Stimulated activated CD8-positive, alpha-beta memory T cell treated with anti-CD3 and anti-CD28 coated beads, Interleukin-15, amount 100 ng/mL, for 4 hours (primary cell): ENCODE results near the gene UBE2S.

Source experiments
- DNase-seq, 2 donors: peaks; one replicate each; pipeline ENCODE4 v3.0.0-alpha.2; 2020; ENCODE audit warnings: low read depth in 2 of 2

Gene UBE2S

GRCh38 chr19:55384131-55384919 lies 23.3 kb downstream of the UBE2S start, which contains the start of gene TMEM238:
Gene TMEM238 (minus strand): TSS chr19:55384292. CDS start chr19:55384259, 33 bp downstream.
- DNase-seq, result no peak

- no peak for DNase-seq
These were observed 24.1 kb downstream of the UBE2S start for GRCh38 chr19:55383279-55384130.

- DNase-seq, result no peak
These were observed 25.0 kb downstream of the UBE2S start for GRCh38 chr19:55382522-55383054.

GRCh38 chr19:55382013-55382412 lies 25.6 kb downstream of the UBE2S start:
- no peak for DNase-seq

- DNase-seq, result no peak
These were observed 28.4 kb downstream of the UBE2S start for GRCh38 chr19:55379174-55379573.

- DNase-seq, result no peak
These were observed 30.0 kb downstream of the UBE2S start for GRCh38 chr19:55377356-55378131.

GRCh38 chr19:55376241-55376933 lies 31.2 kb downstream of the UBE2S start, which contains the start of gene TMEM190:
Gene TMEM190 (plus strand): TSS chr19:55376826. CDS start chr19:55376854, 28 bp downstream.
- no peak for DNase-seq

GRCh38 chr19:55373993-55374757 lies 33.4 kb downstream of the UBE2S start:
- DNase-seq, result no peak

GRCh38 chr19:55373306-55373992 lies 34.1 kb downstream of the UBE2S start:
- DNase-seq, result no peak

GRCh38 chr19:55372316-55373081 lies 35.1 kb downstream of the UBE2S start:
- DNase-seq, result no peak

GRCh38 chr19:55370305-55370988 lies 37.1 kb downstream of the UBE2S start, which contains the start of gene IL11:
Gene IL11 (minus strand): TSS chr19:55370463. CDS start chr19:55370310, 153 bp downstream.
- DNase-seq, result no peak

- no peak for DNase-seq
These were observed 37.8 kb downstream of the UBE2S start for GRCh38 chr19:55369653-55370304.

- no peak for DNase-seq
These were observed 38.7 kb downstream of the UBE2S start for GRCh38 chr19:55368701-55369563.

GRCh38 chr19:55368106-55368505 lies 39.5 kb downstream of the UBE2S start:
- DNase-seq, result no peak

- no peak for DNase-seq
These were observed 40.8 kb downstream of the UBE2S start for GRCh38 chr19:55366790-55367189.

- DNase-seq, result no peak
These were observed 41.6 kb downstream of the UBE2S start for GRCh38 chr19:55365964-55366363.

- no peak for DNase-seq
These were observed 42.3 kb downstream of the UBE2S start for GRCh38 chr19:55365245-55365644.
